Measurements from ENCODE around the gene ADH1B.

GRCh38 chr4:99305638-99306400, 15.4 kb downstream of the ADH1B start:
- TF ChIP-seq CEBPB (IDR thresholded peaks at IDR 0.05; ENCODE audit: low read depth, low read length), result no peak
- TF ChIP-seq, protein P1, sequence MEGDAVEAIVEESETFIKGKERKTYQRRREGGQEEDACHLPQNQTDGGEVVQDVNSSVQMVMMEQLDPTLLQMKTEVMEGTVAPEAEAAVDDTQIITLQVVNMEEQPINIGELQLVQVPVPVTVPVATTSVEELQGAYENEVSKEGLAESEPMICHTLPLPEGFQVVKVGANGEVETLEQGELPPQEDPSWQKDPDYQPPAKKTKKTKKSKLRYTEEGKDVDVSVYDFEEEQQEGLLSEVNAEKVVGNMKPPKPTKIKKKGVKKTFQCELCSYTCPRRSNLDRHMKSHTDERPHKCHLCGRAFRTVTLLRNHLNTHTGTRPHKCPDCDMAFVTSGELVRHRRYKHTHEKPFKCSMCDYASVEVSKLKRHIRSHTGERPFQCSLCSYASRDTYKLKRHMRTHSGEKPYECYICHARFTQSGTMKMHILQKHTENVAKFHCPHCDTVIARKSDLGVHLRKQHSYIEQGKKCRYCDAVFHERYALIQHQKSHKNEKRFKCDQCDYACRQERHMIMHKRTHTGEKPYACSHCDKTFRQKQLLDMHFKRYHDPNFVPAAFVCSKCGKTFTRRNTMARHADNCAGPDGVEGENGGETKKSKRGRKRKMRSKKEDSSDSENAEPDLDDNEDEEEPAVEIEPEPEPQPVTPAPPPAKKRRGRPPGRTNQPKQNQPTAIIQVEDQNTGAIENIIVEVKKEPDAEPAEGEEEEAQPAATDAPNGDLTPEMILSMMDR (conservative IDR thresholded peaks at IDR 0.05; ENCODE audit: low read depth, low read length), result no peak
- no peak for TF ChIP-seq POLR2A (IDR thresholded peaks at IDR 0.05; ENCODE audit: low read depth, low read length)
- no peak for TF ChIP-seq BHLHE40 (IDR thresholded peaks at IDR 0.05; ENCODE audit: low read depth, low read length)
- TF ChIP-seq MXI1 (IDR thresholded peaks at IDR 0.05; ENCODE audit: borderline replicate concordance, low read depth, low read length), result no peak
- TF ChIP-seq RAD21 (IDR thresholded peaks at IDR 0.05; ENCODE audit: low read length), result no peak
- no peak for TF ChIP-seq MAFK (IDR thresholded peaks at IDR 0.05; ENCODE audit: low read depth, low read length)
- TF ChIP-seq RCOR1 (IDR thresholded peaks at IDR 0.05; ENCODE audit: insufficient replicate concordance, low read length), result no peak
